Ecto neural progenitor cell (in vitro differentiated cells): ENCODE measurements around the gene CCNC.
"Not testable (repeated sequence)": the region's sequence is repeated elsewhere in the genome, so short reads cannot be mapped to it uniquely, and the experiment has no call there.

ENCODE experiments used
- DNase-seq: peaks from one replicate; pipeline ENCODE4 v3.0.0-alpha.2; 2018; ENCODE audit warnings: low spot score

CCNC gene

DNA sequence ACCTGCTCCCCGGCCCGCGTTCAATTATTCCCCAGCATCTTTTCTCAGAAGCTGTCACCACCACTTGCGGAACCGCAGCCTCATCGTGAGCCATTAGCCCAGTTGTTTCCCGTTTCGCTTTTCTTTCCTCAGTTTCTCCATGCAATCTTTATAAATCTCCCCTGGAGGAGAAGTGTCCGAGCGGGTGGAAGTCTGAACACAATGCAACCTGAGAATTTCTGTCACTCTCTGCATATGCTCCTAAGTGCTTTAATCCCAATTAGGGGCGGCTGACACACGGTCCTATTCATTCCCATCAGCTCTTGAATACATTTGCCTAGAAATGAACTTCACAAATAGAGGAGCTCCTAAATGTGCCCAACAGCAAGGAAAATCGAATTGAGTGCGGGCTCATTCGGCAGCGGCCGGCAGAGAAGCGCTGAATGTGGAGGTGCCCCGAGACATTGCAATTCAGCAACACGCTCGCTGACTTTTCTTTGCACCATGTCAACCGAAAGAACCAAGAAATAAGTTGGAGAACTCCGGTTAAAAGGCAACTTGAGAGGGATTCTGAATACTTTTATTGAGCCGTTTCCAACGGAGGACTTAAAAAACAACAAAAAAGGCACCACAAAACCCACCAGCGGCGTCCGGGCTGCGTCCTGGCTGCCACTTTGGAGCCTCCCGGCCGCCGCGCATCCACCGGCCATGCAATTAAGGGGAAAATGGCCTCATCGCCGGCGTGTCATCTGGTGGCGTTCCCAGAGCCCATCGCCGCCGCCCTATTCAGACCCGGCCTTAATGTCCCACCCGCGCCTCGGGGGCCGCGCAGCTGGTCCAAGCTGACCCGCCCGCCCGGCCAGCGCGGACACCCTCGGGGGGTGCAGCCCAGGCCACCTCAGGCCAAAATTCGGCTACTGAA, 34.3 kb upstream of the CCNC start:
- peak; percentile 77 for DNase-seq

DNA sequence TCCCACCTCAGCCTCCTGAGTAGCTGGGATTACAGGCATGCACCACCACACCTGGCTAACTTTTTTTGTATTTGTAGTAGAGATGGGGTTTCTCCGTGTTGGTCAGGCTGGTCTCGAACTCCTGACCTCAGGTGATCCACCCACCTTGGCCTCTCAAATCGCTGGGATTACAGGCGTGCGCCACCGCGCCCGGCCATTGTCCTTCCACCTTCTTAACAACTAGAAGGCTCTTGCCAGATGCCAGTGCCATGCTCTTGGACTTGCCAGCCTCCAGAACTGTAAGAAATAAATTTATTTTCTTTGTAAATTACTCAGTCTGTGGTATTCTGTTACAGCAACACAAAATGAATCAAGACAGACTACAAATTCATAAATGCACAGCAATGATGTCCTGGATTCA, 26.2 kb upstream of the CCNC start:
- not testable (repeated sequence) for DNase-seq

DNA sequence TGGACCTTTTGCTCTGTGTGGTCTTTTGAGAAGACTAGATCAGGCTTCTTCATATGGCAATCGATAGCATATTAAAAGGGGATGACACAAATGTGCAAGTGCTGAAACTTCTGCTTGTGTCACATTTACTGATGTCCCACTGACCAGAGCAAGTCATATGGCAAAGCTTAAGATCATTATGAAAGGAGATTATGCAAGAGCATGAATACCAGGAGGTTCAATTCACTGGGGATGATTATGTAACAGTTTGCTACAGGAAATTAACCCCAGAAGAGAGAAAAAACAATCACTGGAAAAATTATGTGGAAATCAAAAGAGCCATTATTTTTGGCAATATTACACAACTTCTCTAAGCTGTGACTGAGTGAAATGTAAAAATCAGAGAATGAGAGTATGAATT, 24.4 kb upstream of the CCNC start:
- no peak for DNase-seq

DNA sequence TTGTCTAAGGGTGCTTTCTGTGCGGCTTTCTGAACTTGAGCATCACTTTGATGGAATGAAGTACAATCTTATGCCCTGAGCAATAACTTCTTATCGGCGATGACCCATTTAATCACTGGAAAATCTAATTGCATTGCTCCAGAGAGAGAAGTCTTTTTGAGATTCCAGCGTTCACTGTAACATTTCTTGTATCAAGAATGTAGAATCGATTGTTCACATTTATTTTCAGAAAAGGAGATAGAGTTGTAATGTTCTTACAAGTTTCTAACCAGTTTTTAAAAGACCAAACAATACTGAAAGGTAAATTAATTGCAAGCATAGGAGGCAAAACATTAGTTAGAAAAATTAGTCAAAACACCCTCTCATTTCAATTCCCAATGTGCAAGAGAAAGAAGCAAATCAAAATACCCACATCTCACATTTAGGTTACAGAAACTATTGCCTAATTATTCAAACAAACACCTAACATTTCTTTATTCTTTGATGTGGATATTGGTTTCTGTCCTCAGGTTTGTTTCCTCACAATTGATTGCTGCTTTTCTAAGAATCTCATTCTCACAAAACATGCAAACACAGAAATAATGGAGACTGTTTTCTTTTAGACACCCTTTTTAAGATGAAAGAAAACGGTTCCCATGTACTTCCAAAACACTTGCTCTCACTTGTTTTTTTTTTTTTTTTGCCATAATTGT, 23.4 kb upstream of the CCNC start:
- no peak for DNase-seq

DNA sequence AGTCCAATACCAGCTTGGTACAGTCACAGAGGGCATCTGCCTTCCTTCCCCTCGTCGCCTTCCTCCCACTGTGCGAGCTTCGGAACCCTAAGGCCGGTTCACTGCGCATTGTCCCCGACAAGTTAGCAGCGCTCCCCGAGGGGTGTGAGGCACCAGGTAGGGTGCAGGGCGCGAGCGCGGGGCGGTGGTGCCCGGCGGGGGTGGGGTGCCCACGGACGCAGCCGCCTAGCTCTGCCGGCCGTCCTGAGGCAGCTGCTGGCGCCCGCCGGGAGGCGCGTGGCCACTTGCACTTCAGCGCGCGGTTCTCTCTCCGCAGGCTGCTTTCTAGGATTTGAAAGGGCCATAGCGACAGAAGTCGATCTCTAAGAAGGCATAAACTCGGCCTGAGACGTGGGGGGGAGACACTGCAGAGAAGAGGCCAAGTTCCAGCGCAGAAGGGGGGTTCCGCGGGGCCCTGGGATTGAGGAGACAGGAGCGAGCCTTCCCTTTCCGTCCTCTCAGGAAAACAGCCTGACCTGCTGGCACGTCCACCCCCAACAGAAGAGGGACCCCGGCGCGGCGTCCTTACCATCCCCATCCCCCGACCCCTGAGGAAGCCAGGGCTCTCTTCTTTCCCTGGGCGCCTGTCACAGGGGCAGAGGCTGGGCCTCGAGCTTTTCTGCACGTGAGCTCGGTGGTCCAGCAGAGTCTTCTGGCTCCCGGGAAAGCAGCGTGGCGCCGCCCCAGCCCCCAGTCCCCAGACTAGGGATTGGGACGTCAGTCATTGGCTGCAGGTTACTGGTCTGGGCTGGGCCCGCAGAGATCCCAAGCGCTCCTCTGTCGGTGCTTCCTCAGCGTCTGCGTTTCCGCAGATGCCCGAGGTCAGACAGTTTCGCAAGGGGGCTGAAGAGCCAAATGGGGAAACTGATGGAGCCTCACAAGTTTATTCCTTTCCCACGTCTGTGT, 22.5 kb upstream of the CCNC start:
- peak; percentile 61 for DNase-seq

DNA sequence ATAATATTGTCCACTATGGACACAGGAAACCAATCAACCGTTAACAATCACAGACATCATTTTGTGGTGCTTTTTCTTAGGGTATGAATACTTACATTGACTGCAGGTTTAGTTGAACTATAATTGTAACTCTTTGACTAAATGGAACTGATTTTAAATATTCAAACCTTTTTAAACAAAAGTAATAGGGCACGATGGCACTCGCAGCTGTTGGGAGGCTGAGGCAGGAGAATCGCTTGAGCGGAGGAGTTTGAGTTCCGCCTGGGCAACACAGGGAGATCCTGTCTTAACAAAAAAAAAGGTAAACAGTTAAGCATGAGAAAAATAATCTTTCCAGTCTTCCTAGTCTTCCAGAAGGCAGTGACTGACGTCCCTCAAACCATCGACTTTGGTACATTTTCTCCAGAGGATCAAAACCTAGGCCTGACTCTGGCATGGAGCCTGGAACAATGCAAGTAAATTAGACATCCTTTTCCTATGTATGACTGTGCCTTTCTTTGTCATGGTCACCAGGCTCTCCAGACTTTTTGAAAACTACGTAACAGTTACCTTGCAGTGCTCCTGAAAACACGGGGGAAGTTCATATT, 21.5 kb upstream of the CCNC start:
- no peak for DNase-seq

DNA sequence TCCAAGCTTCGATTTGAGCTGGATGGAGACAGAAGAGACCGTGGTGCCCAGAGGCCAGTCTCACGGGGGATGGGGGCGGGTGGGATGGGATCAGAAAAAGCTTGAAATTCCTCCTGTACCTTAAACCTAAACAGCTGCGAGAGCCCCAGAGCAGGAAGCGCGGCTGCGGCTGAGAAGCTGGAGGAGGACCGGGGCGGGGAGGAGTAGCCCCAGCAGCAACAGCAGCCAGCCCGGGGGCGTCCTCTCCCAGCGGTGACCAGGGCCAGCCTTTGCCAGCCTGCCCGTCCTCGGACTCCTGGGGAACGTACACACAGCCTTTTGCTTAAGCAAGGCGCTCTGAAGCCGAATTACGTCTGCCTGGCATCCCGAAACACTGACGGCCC, 20.8 kb upstream of the CCNC start:
- DNase-seq = peak; percentile 70

DNA sequence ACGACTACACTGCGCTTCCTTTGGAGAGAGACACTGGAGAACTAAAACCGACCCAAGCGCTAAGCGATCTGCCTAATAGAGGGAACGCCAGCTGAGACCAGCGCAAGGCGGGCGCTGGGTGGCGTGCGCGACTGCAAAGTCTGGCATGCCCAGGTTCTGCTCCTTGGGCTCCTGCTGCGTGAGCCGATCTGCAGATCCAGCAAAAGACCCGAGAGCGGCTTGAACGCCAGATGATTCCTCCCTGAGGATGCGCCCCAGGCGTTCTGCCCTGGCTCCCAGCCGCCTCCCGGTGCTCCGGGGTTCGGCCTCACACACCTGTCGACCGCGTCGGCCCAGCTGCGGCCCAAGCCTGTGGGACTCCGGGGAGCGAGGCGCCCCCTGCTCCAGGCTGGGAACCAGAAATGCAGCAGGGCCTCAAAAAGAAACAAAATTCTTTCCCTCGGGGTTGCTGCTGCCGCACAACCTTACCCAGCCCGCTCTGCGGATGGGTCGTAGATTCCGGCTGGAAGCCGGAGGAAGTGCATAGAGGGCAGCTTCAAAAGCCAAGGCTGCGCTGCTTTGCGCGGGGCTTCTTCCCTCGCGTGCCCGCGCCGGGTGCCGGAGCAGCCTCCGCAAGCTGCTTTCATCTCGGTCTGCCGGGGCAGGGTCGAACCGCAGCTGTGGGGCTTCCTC, 20.3 kb upstream of the CCNC start:
- DNase-seq = peak; percentile 86

DNA sequence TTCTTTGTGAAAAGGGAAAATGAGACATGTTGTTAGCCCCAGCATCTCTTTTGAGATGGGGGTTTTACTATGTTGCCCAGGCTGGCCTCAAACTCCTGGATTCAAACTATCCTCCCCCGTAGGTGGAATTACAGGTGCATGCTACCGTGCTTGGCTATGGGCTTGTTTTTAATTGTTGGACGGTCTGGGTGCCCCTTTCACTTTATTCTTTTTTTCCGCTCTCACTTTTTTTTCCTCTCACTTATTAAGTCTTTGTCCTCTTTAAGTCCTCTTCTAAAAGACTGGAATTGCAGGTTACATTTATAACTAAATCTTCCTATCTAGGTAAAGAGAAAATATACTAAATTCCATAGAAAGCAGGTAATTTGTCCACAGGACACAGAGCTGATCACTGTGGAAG, 19.3 kb upstream of the CCNC start:
- no peak for DNase-seq

DNA sequence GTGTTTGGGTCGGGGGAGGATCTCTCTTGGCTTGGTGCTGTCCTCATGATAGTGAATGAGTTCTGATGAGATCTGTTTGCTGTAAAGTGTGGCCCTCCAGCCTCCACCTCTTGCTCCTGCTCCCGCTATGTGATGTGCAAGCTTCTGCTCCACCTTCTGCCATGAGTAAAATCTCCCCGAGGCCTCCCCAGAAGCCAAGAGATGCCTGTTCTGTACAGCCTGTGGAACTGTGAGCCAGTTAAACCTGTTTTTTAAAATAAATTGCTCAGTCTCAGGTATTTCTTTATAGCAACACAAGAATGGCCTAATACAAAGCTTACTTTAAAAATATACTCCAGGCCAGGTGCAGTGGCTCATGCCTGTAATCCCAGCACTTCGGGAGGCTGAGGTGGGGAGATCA, 11.3 kb upstream of the CCNC start:
- no peak for DNase-seq

DNA sequence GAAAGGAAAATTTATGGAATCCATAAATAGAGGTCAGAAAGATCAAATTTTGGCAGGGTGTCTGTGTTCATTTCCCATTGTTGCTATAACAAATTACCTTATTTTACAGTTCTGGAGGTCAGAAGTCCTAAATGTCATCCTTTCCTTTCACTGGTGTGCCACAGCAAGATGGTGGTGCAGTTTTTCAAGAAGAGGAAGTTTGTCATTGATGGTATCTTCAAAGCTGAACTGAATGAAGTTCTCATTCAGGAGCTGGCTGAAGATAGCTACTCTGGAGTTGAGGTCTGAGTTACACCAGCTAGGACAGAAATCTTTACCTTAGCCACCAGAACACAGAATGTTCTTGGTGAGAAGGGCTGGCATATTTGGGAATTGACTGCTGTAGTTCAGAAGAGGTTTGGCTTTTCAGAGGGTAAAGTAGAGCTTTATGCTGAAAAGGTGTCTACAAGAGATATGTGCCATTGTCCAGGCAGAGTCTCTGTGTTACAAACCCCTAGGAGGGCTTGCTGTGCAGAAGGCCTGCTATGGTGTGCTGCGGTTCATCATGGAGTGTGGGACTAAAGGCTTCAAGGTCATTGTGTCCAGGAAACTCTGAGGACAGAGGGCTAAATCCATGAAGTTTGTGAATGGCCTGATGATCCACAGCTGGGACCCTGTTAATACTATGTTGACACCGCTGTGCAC, 7.2 kb upstream of the CCNC start:
- DNase-seq = no peak

DNA sequence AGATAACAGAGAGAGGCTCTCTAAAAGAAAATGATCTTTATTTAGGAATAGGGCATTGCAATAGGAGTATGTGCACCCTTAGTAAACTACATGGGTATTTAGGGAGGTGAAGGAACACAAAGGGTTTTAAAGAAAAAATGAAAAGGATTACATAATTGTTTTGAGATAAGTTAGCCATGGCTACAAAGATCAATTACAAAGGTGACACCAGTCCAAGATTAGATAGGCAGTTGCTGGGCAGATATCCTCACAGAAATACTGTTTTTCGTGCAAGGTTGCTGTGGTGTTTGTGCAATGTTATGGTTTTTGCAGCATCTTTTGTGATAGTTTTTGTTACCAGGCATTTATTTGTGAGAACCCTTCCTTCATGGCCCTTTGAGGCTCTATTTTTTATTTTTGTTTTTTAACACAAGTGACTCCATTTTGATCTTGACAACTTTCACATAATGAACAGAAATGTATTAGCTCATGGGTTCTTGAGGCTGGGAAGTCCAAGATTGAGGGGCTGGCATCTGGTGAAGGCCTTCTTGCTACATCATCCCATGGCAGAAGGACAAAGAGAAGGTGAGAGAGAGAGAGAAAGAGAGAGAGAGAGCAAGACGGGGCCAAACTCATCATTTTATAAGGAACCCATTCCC, 5.6 kb upstream of the CCNC start:
- DNase-seq = no peak

DNA sequence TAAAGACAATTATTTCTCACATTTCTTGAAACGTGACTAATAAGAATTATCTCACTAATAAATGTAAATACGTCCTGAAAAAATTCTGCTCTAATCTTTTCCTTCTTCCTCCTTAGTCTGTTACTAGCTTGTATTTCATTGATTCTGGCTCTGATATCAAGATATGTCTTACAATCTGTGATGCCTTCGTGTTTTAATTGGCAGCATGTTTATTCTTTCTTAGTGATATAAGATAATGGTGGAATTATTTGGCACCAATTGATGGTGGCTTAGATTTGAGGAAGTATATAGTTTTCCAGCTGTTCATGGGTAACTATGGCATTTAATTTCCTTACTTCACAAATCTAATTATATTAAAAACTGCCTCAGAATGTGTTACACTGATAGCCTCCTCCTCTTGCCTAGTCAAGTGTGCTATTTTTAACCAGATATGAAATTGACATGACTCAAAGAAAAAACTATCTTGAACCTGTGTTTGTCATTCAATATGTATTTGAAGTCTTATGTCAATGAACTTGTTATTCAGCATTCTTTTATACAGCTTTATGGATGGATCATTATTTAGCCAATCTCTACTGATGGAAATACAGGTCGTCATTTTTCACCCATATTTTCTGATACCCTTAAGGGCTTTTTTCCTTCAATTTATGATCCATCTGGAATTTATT, 5.3 kb downstream of the CCNC start:
- DNase-seq = no peak

DNA sequence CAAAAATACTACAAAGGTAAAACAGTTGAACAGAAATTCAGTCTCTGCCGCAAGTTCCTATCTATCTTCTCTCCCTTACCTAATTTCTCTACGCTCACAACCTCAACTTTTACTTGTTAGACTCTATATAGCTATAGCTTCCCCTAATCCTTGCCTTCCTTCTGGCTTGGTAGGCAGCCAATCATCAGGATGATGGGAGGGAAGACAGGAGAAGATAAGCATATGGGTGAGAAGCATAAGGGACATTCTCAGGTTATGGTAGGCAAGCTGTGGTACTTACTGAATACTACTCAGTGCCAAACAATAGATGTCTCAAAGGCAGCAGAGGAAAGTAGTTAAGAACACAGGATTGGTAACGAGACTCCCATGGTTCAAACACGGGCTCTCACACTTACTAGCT, 7.8 kb downstream of the CCNC start:
- no peak for DNase-seq

DNA sequence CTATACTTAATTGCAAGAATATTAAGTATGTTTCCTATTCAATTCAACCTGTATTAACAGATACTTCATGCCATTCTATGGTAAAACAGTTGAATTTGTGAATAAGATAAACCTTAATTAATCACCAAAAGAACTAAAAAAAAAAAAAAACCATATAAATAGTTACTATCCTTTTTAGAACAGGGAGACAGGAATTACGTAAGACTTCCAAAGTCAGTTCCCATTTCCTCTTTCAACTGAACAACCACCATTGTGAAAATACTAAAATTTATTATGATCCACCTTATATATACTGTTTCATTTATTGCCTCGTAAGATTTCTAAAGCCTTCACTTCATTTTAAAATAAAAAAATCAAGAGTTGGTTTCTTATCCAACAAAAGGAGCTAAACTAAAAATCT, 9.4 kb downstream of the CCNC start:
- no peak for DNase-seq

DNA sequence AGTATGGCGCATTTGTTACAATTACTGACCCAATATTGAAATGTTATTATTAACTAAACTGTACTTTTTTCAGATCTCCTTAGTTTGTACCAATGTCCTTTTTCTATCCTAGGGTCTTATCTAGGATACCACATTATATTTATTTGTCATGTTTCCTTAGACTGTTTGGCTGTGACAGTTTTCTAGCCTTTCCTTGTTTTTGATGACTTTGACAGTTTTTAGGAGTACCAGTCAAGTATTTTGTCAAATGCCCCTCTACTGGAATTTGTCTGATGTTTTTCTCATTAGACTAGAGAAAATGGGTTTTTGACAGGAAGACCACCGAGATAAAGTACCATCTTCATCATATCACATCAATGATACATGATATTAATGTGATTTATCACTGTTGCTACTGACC, 14.6 kb downstream of the CCNC start:
- DNase-seq = no peak

DNA sequence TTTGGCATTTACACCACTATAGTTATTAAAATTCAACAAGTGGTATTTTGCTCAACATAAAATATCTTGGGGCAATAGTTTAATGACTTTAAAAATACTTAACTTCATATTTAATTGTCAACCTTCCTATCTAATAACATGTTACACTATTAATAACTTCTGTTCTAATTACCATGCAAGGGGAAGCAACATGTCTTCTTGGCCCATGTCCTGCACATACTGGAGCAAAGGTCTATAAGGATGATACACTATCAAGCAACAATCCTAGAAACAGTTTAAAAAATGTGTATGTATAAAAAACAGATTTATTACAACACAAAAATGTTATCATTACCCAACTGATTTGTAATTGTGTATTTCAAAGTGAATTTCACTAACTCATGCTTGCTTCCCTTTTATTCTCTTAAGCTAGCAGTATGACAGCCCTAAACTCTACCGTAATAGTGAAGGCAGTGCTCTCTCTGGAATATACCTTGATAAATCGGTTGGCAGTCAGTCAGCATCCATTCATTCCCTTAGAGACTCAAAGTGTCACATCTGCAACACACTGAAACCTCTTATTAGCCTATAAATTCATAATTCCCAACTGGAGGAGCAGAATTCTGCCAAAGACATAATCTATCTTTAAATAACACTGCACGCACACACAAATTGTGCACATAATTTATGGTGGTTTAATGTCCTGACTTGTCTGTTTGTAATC, 18.3 kb downstream of the CCNC start:
- DNase-seq = no peak

DNA sequence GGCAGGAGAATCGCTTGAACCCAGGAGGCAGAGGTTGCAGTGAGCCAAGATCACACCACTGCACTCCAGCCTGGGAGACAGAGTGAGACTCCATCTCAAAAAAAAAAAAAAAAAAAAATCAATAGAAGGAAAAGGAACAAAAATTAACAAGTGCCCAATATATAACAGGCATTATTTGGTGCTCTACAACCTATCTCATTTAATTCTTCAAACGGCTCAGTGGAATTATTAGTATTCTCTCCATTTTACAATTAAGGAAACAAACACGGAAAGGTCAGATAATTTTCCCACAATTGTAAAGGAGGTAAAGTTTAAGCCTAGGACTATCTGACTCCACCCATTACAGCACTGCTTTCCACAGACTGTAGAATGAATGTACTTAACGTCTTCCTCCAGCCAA, 19.8 kb downstream of the CCNC start:
- DNase-seq = no peak

DNA sequence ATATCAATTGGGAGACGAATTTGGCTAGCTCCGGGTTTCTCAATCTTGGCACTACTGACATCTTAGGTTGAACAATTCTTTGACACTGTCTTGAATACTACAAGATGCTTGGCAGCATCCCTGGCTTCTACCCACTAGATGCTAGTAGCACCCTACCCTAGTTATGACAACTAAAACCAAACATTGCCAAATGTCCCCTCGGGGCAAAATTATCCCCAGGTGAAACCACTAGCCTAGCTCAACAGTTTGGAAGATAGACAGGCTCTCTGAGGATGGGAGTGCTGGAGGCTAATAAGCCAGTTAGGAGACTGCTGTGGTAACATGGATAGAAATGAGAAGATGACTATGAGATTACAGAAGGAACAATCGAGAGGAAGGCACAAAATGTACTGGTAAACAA, 20.9 kb downstream of the CCNC start:
- no peak for DNase-seq
